Measurements from ENCODE around the gene CTSZ. TPM values are rescaled to one million over a fixed set of nuclear protein-coding genes. Genes with fewer than 3 reads are reported as not detected.

The CTSZ gene
- total RNA-seq, 1 experiment from 2014 or later: 113 TPM

DNA sequence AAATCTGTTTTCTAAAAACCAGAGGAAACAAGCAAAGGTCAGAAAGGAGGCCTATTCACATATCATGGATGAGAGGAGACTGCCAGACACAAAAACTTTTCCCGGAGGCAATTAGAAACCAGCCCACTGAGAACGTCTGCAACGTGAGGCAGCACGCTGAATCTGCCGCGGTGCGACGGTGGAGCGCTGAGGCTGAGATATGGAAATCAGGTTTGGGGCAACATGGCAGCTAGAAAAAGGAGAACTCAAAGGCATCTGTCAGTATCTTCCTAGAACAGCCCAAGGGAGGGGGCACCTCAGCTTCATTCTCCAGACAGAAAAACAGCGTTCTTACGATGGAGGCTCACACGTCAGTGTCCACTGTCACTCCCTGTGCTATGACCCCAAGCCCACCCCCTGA is 30.3 kb upstream of the CTSZ start:
- Histone ChIP-seq H3K9me3 (ENCODE audit: control insufficient read depth, insufficient read depth, low read depth, low read length) (no peaks in the 10 kb centered on the region), H3K4me3 (ENCODE audit: low read depth in 2 of 2, low read length in 2 of 2) (no peak overlapping the region), H3K27ac (ENCODE audit: low read length) (no peak overlapping the region), H3K4me1 (ENCODE audit: control insufficient read depth, insufficient read depth, low read length) (peaks cover 36% of the 10 kb centered on the region), H3K27me3 (ENCODE audit: control insufficient read depth, insufficient read depth, low read length) (no peaks in the 10 kb centered on the region), H3K36me3 (ENCODE audit: control insufficient read depth, insufficient read depth, low read length) (peaks cover 47% of the 10 kb centered on the region)
- in situ Hi-C loops (cut with HindIII; ENCODE audit: low pct_unique_long_range_greater_than_20kb, low sequenced_read_pairs) (no loop called here), intact Hi-C loops (cut with micrococcal nuclease; ENCODE audit: unreplicated experiment) (no loop called here)
- no peak for ATAC-seq
- no peak for TF ChIP-seq REST (IDR thresholded peaks at IDR 0.05; ENCODE audit: insufficient read depth in 1 of 2, low read depth in 2 of 2, low read length in 1 of 2)
- no peak for TF ChIP-seq SIN3A (IDR thresholded peaks at IDR 0.05; ENCODE audit: borderline replicate concordance, insufficient read depth, low read depth, low read length)
- TF ChIP-seq, protein P1, sequence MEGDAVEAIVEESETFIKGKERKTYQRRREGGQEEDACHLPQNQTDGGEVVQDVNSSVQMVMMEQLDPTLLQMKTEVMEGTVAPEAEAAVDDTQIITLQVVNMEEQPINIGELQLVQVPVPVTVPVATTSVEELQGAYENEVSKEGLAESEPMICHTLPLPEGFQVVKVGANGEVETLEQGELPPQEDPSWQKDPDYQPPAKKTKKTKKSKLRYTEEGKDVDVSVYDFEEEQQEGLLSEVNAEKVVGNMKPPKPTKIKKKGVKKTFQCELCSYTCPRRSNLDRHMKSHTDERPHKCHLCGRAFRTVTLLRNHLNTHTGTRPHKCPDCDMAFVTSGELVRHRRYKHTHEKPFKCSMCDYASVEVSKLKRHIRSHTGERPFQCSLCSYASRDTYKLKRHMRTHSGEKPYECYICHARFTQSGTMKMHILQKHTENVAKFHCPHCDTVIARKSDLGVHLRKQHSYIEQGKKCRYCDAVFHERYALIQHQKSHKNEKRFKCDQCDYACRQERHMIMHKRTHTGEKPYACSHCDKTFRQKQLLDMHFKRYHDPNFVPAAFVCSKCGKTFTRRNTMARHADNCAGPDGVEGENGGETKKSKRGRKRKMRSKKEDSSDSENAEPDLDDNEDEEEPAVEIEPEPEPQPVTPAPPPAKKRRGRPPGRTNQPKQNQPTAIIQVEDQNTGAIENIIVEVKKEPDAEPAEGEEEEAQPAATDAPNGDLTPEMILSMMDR (IDR thresholded peaks at IDR 0.05): no peak
- TF ChIP-seq TCF7L2 (IDR thresholded peaks at IDR 0.05; ENCODE audit: low read depth, low read length): no peak
- TF ChIP-seq POLR2AphosphoS5 (IDR thresholded peaks at IDR 0.05; ENCODE audit: low read depth, low read length): no peak
- no peak for DNase-seq (ENCODE audit: low read depth, low spot score)
- BruUV-seq (replicated peaks): no TSS peak
- ChIA-PET POLR2A (no interaction called here), CTCF (no interaction called here)

DNA sequence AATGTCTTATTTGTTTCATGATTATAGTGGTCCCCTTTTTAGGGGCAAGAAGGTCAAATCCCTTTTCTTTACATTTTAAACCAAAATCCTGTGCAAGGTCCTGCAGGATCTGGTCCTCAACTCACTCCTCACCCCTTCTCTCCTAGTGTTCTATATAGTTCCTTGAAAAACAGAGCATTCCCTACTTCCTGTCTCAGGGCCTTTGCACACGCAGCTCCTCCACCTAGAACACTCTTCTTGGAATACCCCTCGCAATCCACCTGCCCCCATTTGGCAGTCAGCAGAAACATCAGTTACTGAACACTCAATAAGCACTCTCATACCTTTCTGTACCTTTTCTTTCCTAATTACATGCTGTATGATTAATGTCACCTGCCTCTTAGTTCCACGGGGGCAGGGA is 28.3 kb upstream of the CTSZ start:
- intact Hi-C loops (cut with micrococcal nuclease; ENCODE audit: unreplicated experiment) (no loop called here), in situ Hi-C loops (cut with HindIII; ENCODE audit: low pct_unique_long_range_greater_than_20kb, low sequenced_read_pairs) (no loop called here)
- Histone ChIP-seq H3K4me1 (ENCODE audit: control insufficient read depth, insufficient read depth, low read length) (peaks cover 36% of the 10 kb centered on the region), H3K9me3 (ENCODE audit: control insufficient read depth, insufficient read depth, low read depth, low read length) (no peaks in the 10 kb centered on the region), H3K36me3 (ENCODE audit: control insufficient read depth, insufficient read depth, low read length) (peaks cover 53% of the 10 kb centered on the region), H3K27ac (ENCODE audit: low read length) (no peak overlapping the region), H3K4me3 (ENCODE audit: low read depth in 2 of 2, low read length in 2 of 2) (no peak overlapping the region), H3K27me3 (ENCODE audit: control insufficient read depth, insufficient read depth, low read length) (no peaks in the 10 kb centered on the region)
- CTCF ChIA-PET: no interaction called here
- ATAC-seq (no peak), DNase-seq (ENCODE audit: low read depth, low spot score) (no peak)
- POLR2A ChIA-PET: no interaction called here
- TF ChIP-seq SIN3A (IDR thresholded peaks at IDR 0.05; ENCODE audit: borderline replicate concordance, insufficient read depth, low read depth, low read length) (no peak), REST (IDR thresholded peaks at IDR 0.05; ENCODE audit: insufficient read depth in 1 of 2, low read depth in 2 of 2, low read length in 1 of 2) (no peak), POLR2AphosphoS5 (IDR thresholded peaks at IDR 0.05; ENCODE audit: low read depth, low read length) (no peak), TCF7L2 (IDR thresholded peaks at IDR 0.05; ENCODE audit: low read depth, low read length) (no peak)
- TF ChIP-seq, protein P1 (IDR thresholded peaks at IDR 0.05): no peak
- no TSS peak for BruUV-seq (replicated peaks)

Data from Panc1 (cell line).